HepG2 (cell line): ENCODE measurements around the gene ZER1. TPM values are rescaled to one million over a fixed set of nuclear protein-coding genes. Genes with fewer than 3 reads are reported as not detected.

Experiments
- ATF7-NPFF ChIP-seq: sonication (generic); formaldehyde crosslinking; IDR thresholded peaks from 2 replicates; pipeline ENCODE4 v1.8.1; 2023; ENCODE audit warnings: mild to moderate bottlenecking, low read depth, missing genetic modification reagents, moderate library complexity
- DRAP1 ChIP-seq: IDR thresholded peaks from 2 replicates; pipeline ENCODE4 v1.6.1; 2016; ENCODE audit warnings: missing genetic modification reagents, missing compliant biosample characterization
- HOXA9 ChIP-seq: sonication (generic); formaldehyde crosslinking; IDR thresholded peaks from 2 replicates; pipeline ENCODE4 v1.8.1; 2022; ENCODE audit warnings: missing genetic modification reagents, mild to moderate bottlenecking, moderate library complexity, borderline replicate concordance
- MAX ChIP-seq: IDR thresholded peaks from 2 replicates; pipeline ENCODE4 v1.6.1; 2012; ENCODE audit warnings: inconsistent platforms
- MZF1 ChIP-seq: sonication (generic); formaldehyde crosslinking; IDR thresholded peaks from 2 replicates; pipeline ENCODE4 v1.8.1; 2023; ENCODE audit warnings: mild to moderate bottlenecking, missing genetic modification reagents, borderline replicate concordance
- PHF20 ChIP-seq: sonication (generic); formaldehyde crosslinking; IDR thresholded peaks from 2 replicates; pipeline ENCODE4 v1.5.0; 2020; ENCODE audit warnings: mild to moderate bottlenecking, missing genetic modification reagents
- PTBP1 ChIP-seq: fragments of 200-400 bp; formaldehyde crosslinking; IDR thresholded peaks from 2 replicates; pipeline ENCODE4 v1.6.1; 2018; ENCODE audit warnings: low read length, low read depth; ENCODE audit not compliant: poor library complexity, severe bottlenecking
- SKIL ChIP-seq: sonication (generic); formaldehyde crosslinking; IDR thresholded peaks from 2 replicates; pipeline ENCODE4 v1.8.0; 2022; ENCODE audit warnings: missing genetic modification reagents, mild to moderate bottlenecking, moderate library complexity, borderline replicate concordance
- YY1 ChIP-seq: IDR thresholded peaks from 2 replicates; pipeline ENCODE4 v1.6.1; 2011; ENCODE audit warnings: low read length, low read depth, moderate library complexity, mild to moderate bottlenecking; ENCODE audit not compliant: insufficient read depth, insufficient replicate concordance
- ZBED4 ChIP-seq: sonication (generic); formaldehyde crosslinking; IDR thresholded peaks from 2 replicates; pipeline ENCODE4 v1.4.0; 2020; ENCODE audit warnings: missing genetic modification reagents, borderline replicate concordance
- ZFY ChIP-seq: sonication (generic); formaldehyde crosslinking; IDR thresholded peaks from 2 replicates; pipeline ENCODE4 v1.4.0; 2020; ENCODE audit warnings: missing genetic modification reagents
- ZNF263 ChIP-seq: sonication (generic); formaldehyde crosslinking; IDR thresholded peaks from 2 replicates; pipeline ENCODE4 v1.4.0; 2020; ENCODE audit warnings: missing genetic modification reagents
- ZNF891 ChIP-seq: sonication (generic); formaldehyde crosslinking; IDR thresholded peaks from 2 replicates; pipeline ENCODE4 v1.5.0; 2020; ENCODE audit warnings: mild to moderate bottlenecking, missing genetic modification reagents
- polyA plus RNA-seq, 8 experiments: library from polyadenylated mRNA; depleted of rRNA in 3 of 8; stranded (reverse) in 7 of 8; unstranded in 1 of 8; fragments of >200 nt; fragmentation: Illumina TruSeq in 4 of 8; extraction: Trizol in 4 of 8; gene quantifications; 2 replicates each; pipeline versions ENCODE4 v1.2.1 to v1.2.3, GENCODE V29; 2011 to 2016; ENCODE audit warnings: low read depth in 4 of 8, missing spikeins in 1 of 8, mixed read lengths in 1 of 8; ENCODE audit not compliant: insufficient read depth in 1 of 8
- total RNA-seq, 5 experiments: library from RNA; depleted of rRNA; stranded (reverse); fragments of >200 nt; fragmentation: Illumina TruSeq; extraction: Trizol; gene quantifications; 2 replicates each; pipeline ENCODE4 v1.2.3, GENCODE V29; 2016; ENCODE audit warnings: low read depth in 1 of 5

The ZER1 gene
- total and polyA plus RNA-seq, 2 of the 13 experiments (the other 11 are each of a cell fraction or from before 2014, with no cell fraction given) = 7.7 to 40.0 TPM

GRCh38 chr9:128762671-128763449, 8.9 kb downstream of the ZER1 start (continued):
- TF ChIP-seq DRAP1 (CRISPR knock-in tag) = 0 out of 2 replicates have a peak, but pooled peaks have one; percentile 13
- 0 out of 2 replicates have a peak, but pooled peaks have one; percentile 40 for TF ChIP-seq ZNF891
- no peak for TF ChIP-seq HOXA9 (CRISPR knock-in tag)
- TF ChIP-seq PHF20 (CRISPR knock-in tag) = peak; percentile 40
- peak; percentile 35 for TF ChIP-seq YY1
- TF ChIP-seq ZFY (CRISPR knock-in tag) = peak; percentile 11; the same call in 1 of the 2 replicates
- TF ChIP-seq ZBED4 (CRISPR knock-in tag) = peak; percentile 40; the same call in 1 of the 2 replicates
- 0 out of 2 replicates have a peak, but pooled peaks have one; percentile 23 for TF ChIP-seq ATF7-NPFF (CRISPR knock-in tag)
- peak; percentile 44; the same call in 1 of the 2 replicates for TF ChIP-seq MAX
- TF ChIP-seq MZF1 (CRISPR knock-in tag) = 0 out of 2 replicates have a peak, but pooled peaks have one; percentile 8
- TF ChIP-seq PTBP1 = no peak
- TF ChIP-seq ZNF263 (CRISPR knock-in tag) = peak; percentile 83
- peak; percentile 24; the same call in 1 of the 2 replicates for TF ChIP-seq SKIL (CRISPR knock-in tag)
